ENCODE results near the gene PER1. TPM values are rescaled to one million over a fixed set of nuclear protein-coding genes. Genes with fewer than 3 reads are reported as not detected.
A peak's percentile ranks its signal among the peaks of the same experiment; 100 is the strongest.

The PER1 gene
- total and polyA plus RNA-seq, 2 of the 13 experiments (the other 11 are each of a cell fraction or from before 2014, with no cell fraction given), result 2.6 to 3.6 TPM

GRCh38 chr17:8176197-8176940 lies 24.2 kb upstream of the PER1 start, which contains the start of gene TMEM107 (continued):
- TF ChIP-seq ZNF318 (CRISPR knock-in tag; IDR thresholded peaks at IDR 0.05) (no peak), MAZ (IDR thresholded peaks at IDR 0.05; ENCODE audit: borderline replicate concordance, low read depth, low read length) (no peak), MAZ (CRISPR knock-in tag; IDR thresholded peaks at IDR 0.05; ENCODE audit: low read depth) (peak; percentile 50; the same call in 1 of the 2 replicates), DPF2 (CRISPR knock-in tag; IDR thresholded peaks at IDR 0.05; ENCODE audit: borderline replicate concordance, low read depth) (no peak), TAF1 (CRISPR knock-in tag; IDR thresholded peaks at IDR 0.05) (peak; percentile 48; the same call in 1 of the 2 replicates), NONO (IDR thresholded peaks at IDR 0.05) (no peak), NONO (CRISPR knock-in tag; conservative IDR thresholded peaks at IDR 0.05) (0 out of 2 replicates have a peak, but pooled peaks have one; percentile 19), HDAC2 (CRISPR knock-in tag; IDR thresholded peaks at IDR 0.05) (0 out of 2 replicates have a peak, but pooled peaks have one; percentile 6), GATA4 (IDR thresholded peaks at IDR 0.05; ENCODE audit: borderline replicate concordance, low read depth) (0 out of 2 replicates have a peak, but pooled peaks have one; percentile 41), ARHGAP35 (CRISPR knock-in tag; IDR thresholded peaks at IDR 0.05; ENCODE audit: borderline replicate concordance) (0 out of 2 replicates have a peak, but pooled peaks have one; percentile 28), CSRNP2 (CRISPR knock-in tag; conservative IDR thresholded peaks at IDR 0.05; ENCODE audit: low read depth) (no peak), CHD2 (IDR thresholded peaks at IDR 0.05; ENCODE audit: low read depth, low read length) (peak; percentile 94), ZBTB38 (CRISPR knock-in tag; IDR thresholded peaks at IDR 0.05) (0 out of 2 replicates have a peak, but pooled peaks have one; percentile 39), FOXK2 (IDR thresholded peaks at IDR 0.05) (no peak)
- TF ChIP-seq, protein P1, sequence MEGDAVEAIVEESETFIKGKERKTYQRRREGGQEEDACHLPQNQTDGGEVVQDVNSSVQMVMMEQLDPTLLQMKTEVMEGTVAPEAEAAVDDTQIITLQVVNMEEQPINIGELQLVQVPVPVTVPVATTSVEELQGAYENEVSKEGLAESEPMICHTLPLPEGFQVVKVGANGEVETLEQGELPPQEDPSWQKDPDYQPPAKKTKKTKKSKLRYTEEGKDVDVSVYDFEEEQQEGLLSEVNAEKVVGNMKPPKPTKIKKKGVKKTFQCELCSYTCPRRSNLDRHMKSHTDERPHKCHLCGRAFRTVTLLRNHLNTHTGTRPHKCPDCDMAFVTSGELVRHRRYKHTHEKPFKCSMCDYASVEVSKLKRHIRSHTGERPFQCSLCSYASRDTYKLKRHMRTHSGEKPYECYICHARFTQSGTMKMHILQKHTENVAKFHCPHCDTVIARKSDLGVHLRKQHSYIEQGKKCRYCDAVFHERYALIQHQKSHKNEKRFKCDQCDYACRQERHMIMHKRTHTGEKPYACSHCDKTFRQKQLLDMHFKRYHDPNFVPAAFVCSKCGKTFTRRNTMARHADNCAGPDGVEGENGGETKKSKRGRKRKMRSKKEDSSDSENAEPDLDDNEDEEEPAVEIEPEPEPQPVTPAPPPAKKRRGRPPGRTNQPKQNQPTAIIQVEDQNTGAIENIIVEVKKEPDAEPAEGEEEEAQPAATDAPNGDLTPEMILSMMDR (CRISPR knock-in tag; IDR thresholded peaks at IDR 0.05), result peak; percentile 12; the same call in 1 of the 2 replicates
- TF ChIP-seq, protein P2, sequence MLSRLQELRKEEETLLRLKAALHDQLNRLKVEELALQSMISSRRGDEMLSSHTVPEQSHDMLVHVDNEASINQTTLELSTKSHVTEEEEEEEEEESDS (CRISPR knock-in tag; IDR thresholded peaks at IDR 0.05; ENCODE audit: borderline replicate concordance), result no peak

Data from HepG2 (cell line).